ENCODE results near the gene ATAD3A.
"Not testable (repeated sequence)": the region's sequence is repeated elsewhere in the genome, so short reads cannot be mapped to it uniquely, and the experiment has no call there.

The ATAD3A gene

GRCh38 chr1:1480488-1480867 is 31.5 kb upstream of the ATAD3A start:
- not testable (repeated sequence) for H3K4me1 ChIP-seq (ENCODE audit: control insufficient read depth, low read depth, low read length)

GRCh38 chr1:1481811-1482210 is 30.2 kb upstream of the ATAD3A start:
- not testable (repeated sequence) for H3K18ac ChIP-seq (ENCODE audit: low read length); H3K4ac ChIP-seq (ENCODE audit: low read depth, low read length)
- WGBS (ENCODE audit: extremely low coverage, insufficient coverage, low lambda C conversion rate) = no CpG with 5 or more reads among the region's 30 CpGs

More at GRCh38 chr1:1480488-1480867, 31.5 kb upstream of the ATAD3A start:
- not testable (repeated sequence) for H3K79me2 ChIP-seq (ENCODE audit: control insufficient read depth, insufficient read depth, low read length); H4K5ac ChIP-seq (ENCODE audit: low read length); DNase-seq; H3K23ac ChIP-seq (ENCODE audit: low read length); H2AK5ac ChIP-seq (ENCODE audit: low read length); H3K27ac ChIP-seq (ENCODE audit: low read depth, low read length); H3K18ac ChIP-seq (ENCODE audit: low read length); H3K4me3 ChIP-seq (ENCODE audit: low read length); H3K56ac ChIP-seq (ENCODE audit: low read length); H3K9ac ChIP-seq (ENCODE audit: low read length); H2BK15ac ChIP-seq (replicated peaks; ENCODE audit: low read depth); H3K4me2 ChIP-seq (ENCODE audit: low read length); H3K79me1 ChIP-seq (ENCODE audit: low read length); H2BK5ac ChIP-seq (ENCODE audit: low read length); H4K8ac ChIP-seq (ENCODE audit: low read depth, low read length); H3K27me3 ChIP-seq (ENCODE audit: insufficient read depth, low read length, poor library complexity); H3K4ac ChIP-seq (ENCODE audit: low read depth, low read length); H2BK120ac ChIP-seq (ENCODE audit: low read depth, low read length)
- WGBS (ENCODE audit: extremely low coverage, insufficient coverage, low lambda C conversion rate) = no CpG with 5 or more reads among the region's 16 CpGs
- H3K36me3 ChIP-seq (ENCODE audit: control insufficient read depth, insufficient read depth, low read length) = peaks cover 11% of the 10 kb centered on the region

GRCh38 chr1:1482856-1483255 is 29.1 kb upstream of the ATAD3A start:
- H3K27ac ChIP-seq (ENCODE audit: low read depth, low read length) = no peak overlapping the region
- H3K4me1 ChIP-seq (ENCODE audit: control insufficient read depth, low read depth, low read length) = no peaks in the 10 kb centered on the region
- H4K8ac ChIP-seq (ENCODE audit: low read depth, low read length) = no peak overlapping the region
- H2BK15ac ChIP-seq (replicated peaks; ENCODE audit: low read depth) = no peak overlapping the region
- no peak overlapping the region for H2BK5ac ChIP-seq (ENCODE audit: low read length)
- no peak overlapping the region for H4K5ac ChIP-seq (ENCODE audit: low read length)
- DNase-seq = no peak
- peaks cover 11% of the 10 kb centered on the region for H3K36me3 ChIP-seq (ENCODE audit: control insufficient read depth, insufficient read depth, low read length)
- H3K23ac ChIP-seq (ENCODE audit: low read length) = no peak overlapping the region
- H3K4ac ChIP-seq (ENCODE audit: low read depth, low read length) = no peak overlapping the region
- H3K56ac ChIP-seq (ENCODE audit: low read length) = no peak overlapping the region
- H3K4me3 ChIP-seq (ENCODE audit: low read length) = no peak overlapping the region
- no CpG with 5 or more reads among the region's 14 CpGs for WGBS (ENCODE audit: extremely low coverage, insufficient coverage, low lambda C conversion rate)
- no peak overlapping the region for H3K18ac ChIP-seq (ENCODE audit: low read length)
- no peaks in the 10 kb centered on the region for H3K27me3 ChIP-seq (ENCODE audit: insufficient read depth, low read length, poor library complexity)
- H2BK120ac ChIP-seq (ENCODE audit: low read depth, low read length) = no peak overlapping the region
- no peak overlapping the region for H3K9ac ChIP-seq (ENCODE audit: low read length)
- peaks cover 2% of the 10 kb centered on the region for H3K79me1 ChIP-seq (ENCODE audit: low read length)
- H3K4me2 ChIP-seq (ENCODE audit: low read length) = no peak overlapping the region
- H2AK5ac ChIP-seq (ENCODE audit: low read length) = no peak overlapping the region
- no peaks in the 10 kb centered on the region for H3K79me2 ChIP-seq (ENCODE audit: control insufficient read depth, insufficient read depth, low read length)

More at GRCh38 chr1:1481811-1482210, 30.2 kb upstream of the ATAD3A start:
- DNase-seq; H3K27ac ChIP-seq (ENCODE audit: low read depth, low read length); H3K79me2 ChIP-seq (ENCODE audit: control insufficient read depth, insufficient read depth, low read length); H3K27me3 ChIP-seq (ENCODE audit: insufficient read depth, low read length, poor library complexity); H3K56ac ChIP-seq (ENCODE audit: low read length); H3K4me2 ChIP-seq (ENCODE audit: low read length); H3K4me1 ChIP-seq (ENCODE audit: control insufficient read depth, low read depth, low read length); H2BK120ac ChIP-seq (ENCODE audit: low read depth, low read length); H3K23ac ChIP-seq (ENCODE audit: low read length); H2BK15ac ChIP-seq (replicated peaks; ENCODE audit: low read depth); H3K9ac ChIP-seq (ENCODE audit: low read length); H3K4me3 ChIP-seq (ENCODE audit: low read length); H4K5ac ChIP-seq (ENCODE audit: low read length); H2BK5ac ChIP-seq (ENCODE audit: low read length); H2AK5ac ChIP-seq (ENCODE audit: low read length); H3K79me1 ChIP-seq (ENCODE audit: low read length); H4K8ac ChIP-seq (ENCODE audit: low read depth, low read length): not testable (repeated sequence)
- H3K36me3 ChIP-seq (ENCODE audit: control insufficient read depth, insufficient read depth, low read length) = peaks cover 11% of the 10 kb centered on the region

- H2BK120ac ChIP-seq (ENCODE audit: low read depth, low read length) = no peak overlapping the region
- H3K79me1 ChIP-seq (ENCODE audit: low read length) = peaks cover 2% of the 10 kb centered on the region
- no peak overlapping the region for H3K4ac ChIP-seq (ENCODE audit: low read depth, low read length)
- no peak overlapping the region for H4K5ac ChIP-seq (ENCODE audit: low read length)
- no peak overlapping the region for H3K4me2 ChIP-seq (ENCODE audit: low read length)
- peaks cover 11% of the 10 kb centered on the region for H3K36me3 ChIP-seq (ENCODE audit: control insufficient read depth, insufficient read depth, low read length)
- H3K9ac ChIP-seq (ENCODE audit: low read length) = no peak overlapping the region
- DNase-seq = no peak
- no peak overlapping the region for H3K56ac ChIP-seq (ENCODE audit: low read length)
- no peak overlapping the region for H2BK15ac ChIP-seq (replicated peaks; ENCODE audit: low read depth)
- no peak overlapping the region for H3K23ac ChIP-seq (ENCODE audit: low read length)
- WGBS (ENCODE audit: extremely low coverage, insufficient coverage, low lambda C conversion rate) = no CpG with 5 or more reads among the region's 16 CpGs
- no peaks in the 10 kb centered on the region for H3K79me2 ChIP-seq (ENCODE audit: control insufficient read depth, insufficient read depth, low read length)
- no peaks in the 10 kb centered on the region for H3K27me3 ChIP-seq (ENCODE audit: insufficient read depth, low read length, poor library complexity)
- H3K4me3 ChIP-seq (ENCODE audit: low read length) = no peak overlapping the region
- no peak overlapping the region for H3K27ac ChIP-seq (ENCODE audit: low read depth, low read length)
- H2BK5ac ChIP-seq (ENCODE audit: low read length) = no peak overlapping the region
- H2AK5ac ChIP-seq (ENCODE audit: low read length) = no peak overlapping the region
- H4K8ac ChIP-seq (ENCODE audit: low read depth, low read length) = no peak overlapping the region
- no peak overlapping the region for H3K18ac ChIP-seq (ENCODE audit: low read length)
- H3K4me1 ChIP-seq (ENCODE audit: control insufficient read depth, low read depth, low read length) = no peaks in the 10 kb centered on the region
Measured at GRCh38 chr1:1483714-1484113, 28.2 kb upstream of the ATAD3A start.

- H2BK120ac ChIP-seq (ENCODE audit: low read depth, low read length); H3K4ac ChIP-seq (ENCODE audit: low read depth, low read length); H2BK15ac ChIP-seq (replicated peaks; ENCODE audit: low read depth); H3K27me3 ChIP-seq (ENCODE audit: insufficient read depth, low read length, poor library complexity); H3K79me2 ChIP-seq (ENCODE audit: control insufficient read depth, insufficient read depth, low read length); H3K36me3 ChIP-seq (ENCODE audit: control insufficient read depth, insufficient read depth, low read length); H3K4me1 ChIP-seq (ENCODE audit: control insufficient read depth, low read depth, low read length); H3K18ac ChIP-seq (ENCODE audit: low read length); DNase-seq; H3K9ac ChIP-seq (ENCODE audit: low read length); H4K5ac ChIP-seq (ENCODE audit: low read length); H3K23ac ChIP-seq (ENCODE audit: low read length); H4K8ac ChIP-seq (ENCODE audit: low read depth, low read length); H2BK5ac ChIP-seq (ENCODE audit: low read length); H2AK5ac ChIP-seq (ENCODE audit: low read length); H3K79me1 ChIP-seq (ENCODE audit: low read length); H3K4me3 ChIP-seq (ENCODE audit: low read length); H3K56ac ChIP-seq (ENCODE audit: low read length); H3K4me2 ChIP-seq (ENCODE audit: low read length); H3K27ac ChIP-seq (ENCODE audit: low read depth, low read length): not testable (repeated sequence)
- WGBS (ENCODE audit: extremely low coverage, insufficient coverage, low lambda C conversion rate) = no CpG with 5 or more reads among the region's 46 CpGs
Measured at GRCh38 chr1:1484976-1485750, 26.8 kb upstream of the ATAD3A start.

All from mesendoderm (in vitro differentiated cells).